AG04450 (cell line): Measurements from ENCODE around the gene CCNH. TPM values are rescaled to one million over a fixed set of nuclear protein-coding genes. Genes with fewer than 3 reads are reported as not detected.

Experiments used
- CTCF ChIA-PET: fragments of 300-600, 350-600 bp; formaldehyde crosslinking; extraction: SDS; loops from one replicate; lab custom pipeline; 2022; ENCODE audit warnings: antibody characterized with exemption, inconsistent platforms; lab: Charles Lee
- POLR2A ChIA-PET: fragments of 350-600 bp; formaldehyde crosslinking; extraction: SDS; loops from one replicate; lab custom pipeline; 2021; ENCODE audit warnings: antibody characterized with exemption, inconsistent platforms; lab: Yijun Ruan, JAX
- DNase-seq: peaks from one replicate; pipeline ENCODE4 v3.0.0-alpha.2; 2011; ENCODE audit warnings: low read depth, low spot score
- H3K27ac ChIP-seq: one replicate; pipeline ENCODE4 v1.5.1; 2012; ENCODE audit warnings: low read depth, low read length, control low read depth
- H3K27me3 ChIP-seq: one replicate; pipeline ENCODE4 v1.6.0; 2012; ENCODE audit warnings: low read length; ENCODE audit not compliant: control insufficient read depth, insufficient read depth
- H3K4me3 ChIP-seq: 2 replicates; pipeline ENCODE4 v1.5.1; 2011; ENCODE audit warnings: mild to moderate bottlenecking, low read depth, low read length, control low read depth
- H3K9me3 ChIP-seq: 2 replicates; pipeline ENCODE4 v1.5.1; 2012; ENCODE audit warnings: low read length; ENCODE audit not compliant: control insufficient read depth, insufficient read depth
- CTCF ChIP-seq: IDR thresholded peaks from 2 replicates; pipeline ENCODE4 v1.5.1; 2011; ENCODE audit warnings: low read depth, low read length, control low read depth, inconsistent platforms
- polyA plus RNA-seq: library from polyadenylated mRNA; depleted of rRNA; stranded (reverse); fragments of >200 nt; gene quantifications from 2 replicates; pipeline ENCODE4 v1.2.3, GENCODE V29; 2011

The CCNH gene
- polyA plus RNA-seq, 1 experiment: 53.8 TPM

- peak; percentile 66 for TF ChIP-seq CTCF
- CTCF ChIA-PET: interaction anchor here (0.6 to 5.0 kb wide), 32 partner anchors 8 to 430 kb away, joined by 3 to 80 read pairs (median 4); partner anchors contain the start of gene CCNH
- no peak overlapping the region for H3K4me3 ChIP-seq
- no peak overlapping the region for H3K27ac ChIP-seq
- no peaks in the 10 kb centered on the region for H3K9me3 ChIP-seq
- no peak for DNase-seq
- H3K27me3 ChIP-seq: no peaks in the 10 kb centered on the region
- POLR2A ChIA-PET: interaction anchor here (1.4 kb wide), 1 partner anchor 12 kb away, joined by 8 read pairs; the partner anchor contains the start of gene CCNH
Measured at GRCh38 chr5:87400305-87400899, 12.3 kb downstream of the CCNH start.

- no peak overlapping the region for H3K27ac ChIP-seq
- no peak for TF ChIP-seq CTCF
- ChIA-PET POLR2A (interaction anchor here (1.4 kb wide), 1 partner anchor 13 kb away, joined by 8 read pairs; the partner anchor contains the start of gene CCNH), CTCF (interaction anchor here (0.6 to 5.0 kb wide), 30 partner anchors 9 to 432 kb away, joined by 3 to 80 read pairs (median 5); partner anchors contain the start of gene CCNH)
- no peaks in the 10 kb centered on the region for H3K9me3 ChIP-seq
- H3K27me3 ChIP-seq: no peaks in the 10 kb centered on the region
- no peak overlapping the region for H3K4me3 ChIP-seq
- DNase-seq: no peak
Measured at GRCh38 chr5:87399720-87400119, 13.0 kb downstream of the CCNH start.

DNA sequence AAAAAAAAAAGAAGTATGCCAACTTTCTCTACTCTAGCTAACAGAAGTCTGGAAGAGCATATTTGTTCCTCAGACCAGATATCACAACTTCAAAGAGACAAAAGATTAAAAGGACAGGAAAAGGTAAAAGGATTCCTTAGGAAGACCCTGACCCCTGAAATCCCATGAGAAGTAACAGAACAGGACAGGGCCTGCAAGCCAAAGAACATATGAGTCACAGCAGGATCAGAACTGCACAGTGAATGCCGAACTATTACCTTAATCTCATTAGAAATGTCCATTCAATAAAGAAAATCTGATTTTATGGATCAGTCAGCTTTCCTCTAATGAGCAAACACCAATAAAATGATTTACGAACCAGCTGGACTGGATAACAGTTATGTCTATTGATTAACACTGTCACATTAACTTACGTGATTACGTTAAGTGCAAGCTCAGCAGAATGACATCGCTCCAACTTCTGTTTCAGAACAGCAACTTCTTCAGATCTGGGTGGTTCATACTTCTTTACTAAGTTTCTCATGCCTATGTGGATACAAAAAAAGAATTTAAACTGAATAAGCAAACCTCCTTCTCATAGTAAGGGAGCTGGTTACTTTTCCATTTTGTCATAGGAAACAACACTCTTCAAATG lies 13.6 kb downstream of the CCNH start:
- CTCF ChIA-PET: interaction anchor here (0.6 to 5.0 kb wide), 16 partner anchors 8 to 431 kb away, joined by 3 to 80 read pairs (median 6); partner anchors contain the start of gene CCNH
- no peaks in the 10 kb centered on the region for H3K9me3 ChIP-seq
- POLR2A ChIA-PET: interaction anchor here (1.4 kb wide), 1 partner anchor 13 kb away, joined by 8 read pairs; the partner anchor contains the start of gene CCNH
- H3K27ac ChIP-seq: no peak overlapping the region
- no peaks in the 10 kb centered on the region for H3K27me3 ChIP-seq
- H3K4me3 ChIP-seq: no peak overlapping the region
- no peak for DNase-seq
- no peak for TF ChIP-seq CTCF

GRCh38 chr5:87394411-87395165 lies 18.1 kb downstream of the CCNH start:
- H3K27me3 ChIP-seq: no peaks in the 10 kb centered on the region
- H3K9me3 ChIP-seq: no peaks in the 10 kb centered on the region
- TF ChIP-seq CTCF: no peak
- DNase-seq: no peak
- H3K27ac ChIP-seq: no peak overlapping the region
- ChIA-PET CTCF (no interaction called here), POLR2A (no interaction called here)
- H3K4me3 ChIP-seq: no peak overlapping the region
